AG09309 (cell line): ENCODE results near the gene VPS4B.

ENCODE experiments used
- DNase-seq: peaks from one replicate; pipeline ENCODE4 v3.0.0-alpha.2; 2010; ENCODE audit warnings: low read depth
- H3K4me3 ChIP-seq: 2 replicates; pipeline ENCODE4 v1.5.1; 2011; ENCODE audit warnings: mild to moderate bottlenecking, low read depth, low read length, moderate library complexity; ENCODE audit not compliant: control insufficient read depth
- TF ChIP-seq, protein P1 (sequence below): IDR thresholded peaks from 2 replicates; pipeline ENCODE4 v1.5.1; 2011; ENCODE audit warnings: mild to moderate bottlenecking, low read depth, low read length, inconsistent platforms; ENCODE audit not compliant: insufficient read depth, control insufficient read depth; ENCODE audit errors: missing control alignments

The VPS4B gene

GRCh38 chr18:63446266-63446665, 24.0 kb upstream of the VPS4B start:
- no peak for DNase-seq
- TF ChIP-seq, protein P1, sequence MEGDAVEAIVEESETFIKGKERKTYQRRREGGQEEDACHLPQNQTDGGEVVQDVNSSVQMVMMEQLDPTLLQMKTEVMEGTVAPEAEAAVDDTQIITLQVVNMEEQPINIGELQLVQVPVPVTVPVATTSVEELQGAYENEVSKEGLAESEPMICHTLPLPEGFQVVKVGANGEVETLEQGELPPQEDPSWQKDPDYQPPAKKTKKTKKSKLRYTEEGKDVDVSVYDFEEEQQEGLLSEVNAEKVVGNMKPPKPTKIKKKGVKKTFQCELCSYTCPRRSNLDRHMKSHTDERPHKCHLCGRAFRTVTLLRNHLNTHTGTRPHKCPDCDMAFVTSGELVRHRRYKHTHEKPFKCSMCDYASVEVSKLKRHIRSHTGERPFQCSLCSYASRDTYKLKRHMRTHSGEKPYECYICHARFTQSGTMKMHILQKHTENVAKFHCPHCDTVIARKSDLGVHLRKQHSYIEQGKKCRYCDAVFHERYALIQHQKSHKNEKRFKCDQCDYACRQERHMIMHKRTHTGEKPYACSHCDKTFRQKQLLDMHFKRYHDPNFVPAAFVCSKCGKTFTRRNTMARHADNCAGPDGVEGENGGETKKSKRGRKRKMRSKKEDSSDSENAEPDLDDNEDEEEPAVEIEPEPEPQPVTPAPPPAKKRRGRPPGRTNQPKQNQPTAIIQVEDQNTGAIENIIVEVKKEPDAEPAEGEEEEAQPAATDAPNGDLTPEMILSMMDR: no peak
- no peak overlapping the region for H3K4me3 ChIP-seq

GRCh38 chr18:63445037-63445436, 22.8 kb upstream of the VPS4B start:
- H3K4me3 ChIP-seq: no peak overlapping the region
- DNase-seq: no peak
- TF ChIP-seq, protein P1: no peak

GRCh38 chr18:63444580-63444979, 22.3 kb upstream of the VPS4B start:
- TF ChIP-seq, protein P1: no peak
- DNase-seq: peak; percentile 83

GRCh38 chr18:63443829-63444228, 21.6 kb upstream of the VPS4B start:
- no peak for DNase-seq
- no peak overlapping the region for H3K4me3 ChIP-seq
- TF ChIP-seq, protein P1: no peak

More at GRCh38 chr18:63444580-63444979, 22.3 kb upstream of the VPS4B start:
- H3K4me3 ChIP-seq: no peak overlapping the region

- TF ChIP-seq, protein P1: no peak
- no peak for DNase-seq
- H3K4me3 ChIP-seq: no peak overlapping the region
Observed at GRCh38 chr18:63440881-63441280, 18.6 kb upstream of the VPS4B start.

GRCh38 chr18:63440219-63440618, 17.9 kb upstream of the VPS4B start:
- no peak for DNase-seq
- TF ChIP-seq, protein P1: no peak
- H3K4me3 ChIP-seq: no peak overlapping the region

- DNase-seq: no peak
- TF ChIP-seq, protein P1: peak; percentile 80
Observed at GRCh38 chr18:63439334-63439733, 17.1 kb upstream of the VPS4B start.

More at GRCh38 chr18:63439334-63439733, 17.1 kb upstream of the VPS4B start:
- no peak overlapping the region for H3K4me3 ChIP-seq
